Measurements from ENCODE around the gene PJA2.
A peak's percentile ranks its signal among the peaks of the same experiment; 100 is the strongest.
"Not testable (repeated sequence)": the region's sequence is repeated elsewhere in the genome, so short reads cannot be mapped to it uniquely, and the experiment has no call there.

The PJA2 gene

GRCh38 chr5:109409844-109410388 lies at the start of gene PJA2:
TSS of gene PJA2 (minus strand) at chr5:109409974. CDS start at chr5:109383433, 26,541 bp downstream.
- DNase-seq (ENCODE audit: low read depth), result peak; percentile 94

- DNase-seq (ENCODE audit: low read depth), result peak; percentile 2
Observed at GRCh38 chr5:109455598-109456096, 45.9 kb upstream of the PJA2 start.

DNA sequence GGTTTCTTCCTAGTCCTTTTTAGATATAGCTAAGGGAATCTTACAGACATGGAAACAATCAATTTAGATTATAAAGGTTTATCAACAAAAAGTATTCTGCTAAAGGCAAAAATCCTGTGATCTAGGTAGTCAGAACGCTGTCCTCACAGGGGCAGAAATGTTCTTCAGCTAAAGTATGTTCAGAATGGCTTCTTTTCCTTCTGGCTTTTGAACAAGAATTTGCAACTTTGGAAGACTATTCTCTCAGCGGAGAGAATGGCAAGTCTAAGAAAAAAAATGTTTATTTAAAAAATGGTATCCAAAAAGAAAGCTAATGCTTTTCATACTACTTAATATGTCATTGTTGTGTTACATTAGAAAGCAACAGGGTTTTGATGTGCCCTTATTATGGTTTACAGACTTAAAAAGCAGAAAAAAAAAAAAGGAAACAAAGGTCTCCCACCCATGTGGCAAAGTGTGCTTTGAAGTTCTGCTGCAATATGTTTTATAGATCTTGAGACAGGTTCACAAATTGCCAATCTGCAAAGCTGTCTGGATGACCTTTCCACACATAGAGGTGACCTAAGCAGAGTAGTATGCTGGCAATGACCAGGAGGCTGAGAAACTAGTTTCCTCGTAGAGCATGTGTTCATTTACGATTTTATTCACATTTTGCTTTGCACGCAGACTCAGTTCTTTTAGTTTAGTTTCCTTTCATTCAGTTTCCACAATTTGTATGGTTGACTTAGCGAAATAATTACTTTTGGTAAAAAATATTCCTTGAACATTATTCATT lies 45.1 kb upstream of the PJA2 start:
- DNase-seq (ENCODE audit: low read depth), result no peak

DNA sequence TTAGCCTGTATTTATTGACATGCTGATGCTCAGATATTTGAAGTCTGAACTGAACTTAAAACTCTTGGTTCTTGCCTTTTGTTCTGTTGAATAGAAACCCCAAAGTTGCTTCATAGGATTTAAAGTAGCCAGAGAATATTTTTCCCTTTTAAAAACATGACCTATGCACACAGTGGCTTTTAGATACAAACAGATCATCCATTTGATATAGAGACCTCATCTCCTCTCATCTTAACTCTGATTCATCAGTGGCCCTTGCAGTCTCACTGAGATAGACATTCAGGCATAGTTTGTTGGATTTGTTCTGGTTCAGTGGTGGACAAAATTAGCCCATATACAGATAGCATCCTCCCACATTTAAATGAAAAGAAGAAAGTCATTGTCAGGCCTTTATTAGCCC lies 43.5 kb upstream of the PJA2 start:
- no peak for DNase-seq (ENCODE audit: low read depth)

DNA sequence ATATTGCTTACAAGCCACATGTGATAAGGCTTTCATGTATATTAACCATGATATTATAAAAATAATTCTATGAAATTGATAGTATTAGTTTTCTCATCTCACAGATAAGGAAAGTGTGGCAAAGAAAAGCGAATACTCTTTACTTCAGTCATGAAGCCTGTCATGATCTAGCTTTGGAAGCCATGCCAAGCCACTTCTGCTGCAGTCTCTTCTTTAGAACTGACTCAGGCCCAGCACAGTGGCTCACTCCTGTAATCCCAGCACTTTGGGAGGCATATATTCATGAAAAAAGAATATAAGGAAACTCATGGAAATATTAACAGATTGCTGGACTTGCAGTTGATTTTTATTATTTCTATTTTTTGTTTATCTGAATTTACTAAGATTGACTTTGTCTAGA lies 42.9 kb upstream of the PJA2 start:
- DNase-seq (ENCODE audit: low read depth), result no peak

DNA sequence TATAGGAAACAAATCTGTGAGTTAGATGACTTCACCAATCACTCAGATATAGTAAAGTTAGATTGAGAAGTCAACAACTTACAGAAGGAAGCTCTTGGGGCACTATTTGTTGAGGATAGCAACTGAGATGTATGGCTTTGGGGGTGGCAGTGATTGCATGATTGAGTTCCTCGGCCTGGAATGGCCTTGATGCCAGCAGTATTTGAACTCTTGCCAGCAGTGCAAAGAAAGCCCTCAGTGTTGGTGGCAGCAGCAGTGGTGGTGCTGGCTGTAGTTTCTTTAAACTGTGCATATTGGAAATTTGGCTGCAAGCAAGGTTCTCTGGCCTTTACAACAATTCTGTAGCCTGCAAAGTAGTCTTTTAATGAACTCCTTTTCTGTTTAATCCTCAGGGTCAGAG lies 41.4 kb upstream of the PJA2 start:
- DNase-seq (ENCODE audit: low read depth), result no peak

- DNase-seq (ENCODE audit: low read depth), result no peak
Observed at GRCh38 chr5:109450129-109450877, 40.5 kb upstream of the PJA2 start.

- no peak for DNase-seq (ENCODE audit: low read depth)
Observed at GRCh38 chr5:109448838-109449237, 39.1 kb upstream of the PJA2 start.

- DNase-seq (ENCODE audit: low read depth), result no peak
Observed at GRCh38 chr5:109439590-109439989, 29.8 kb upstream of the PJA2 start.

DNA sequence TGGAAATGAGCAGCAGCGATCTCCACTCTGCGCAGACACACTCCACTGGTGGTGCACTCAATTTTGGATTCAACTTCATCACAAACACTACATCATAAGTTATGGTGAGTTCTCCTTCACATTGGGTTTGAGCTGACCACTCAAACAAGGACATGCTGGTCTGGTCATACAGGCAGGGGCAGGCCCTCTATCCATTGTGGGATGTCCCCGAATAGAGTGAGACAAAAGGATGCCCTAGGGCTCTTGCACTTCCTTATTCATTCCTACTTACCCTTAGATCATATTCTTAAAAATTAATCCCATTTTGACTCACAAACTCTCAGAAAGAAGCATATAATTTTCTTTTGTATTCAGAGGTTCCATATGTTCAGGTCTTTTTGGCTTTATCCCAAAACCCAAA lies 16.3 kb upstream of the PJA2 start:
- DNase-seq (ENCODE audit: low read depth), result no peak

DNA sequence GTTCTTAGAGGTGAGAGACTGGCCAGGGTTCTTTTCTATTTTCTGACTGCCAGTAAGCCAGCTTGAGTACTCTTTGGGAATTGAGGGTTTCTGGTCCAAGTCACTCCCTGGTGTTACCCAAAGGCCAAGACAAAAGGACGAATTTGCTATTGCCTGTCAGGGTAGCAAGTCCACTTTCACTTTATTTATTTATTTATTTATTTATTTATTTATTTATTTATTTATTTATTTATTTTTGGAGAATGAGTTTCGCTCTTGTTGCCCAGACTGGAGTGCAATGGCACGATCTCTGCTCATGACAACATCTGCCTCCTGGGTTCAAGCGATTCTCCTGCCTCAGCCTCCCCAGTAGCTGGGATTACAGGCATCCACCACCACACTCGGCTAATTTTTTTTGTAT lies 15.7 kb upstream of the PJA2 start:
- not testable (repeated sequence) for DNase-seq (ENCODE audit: low read depth)

DNA sequence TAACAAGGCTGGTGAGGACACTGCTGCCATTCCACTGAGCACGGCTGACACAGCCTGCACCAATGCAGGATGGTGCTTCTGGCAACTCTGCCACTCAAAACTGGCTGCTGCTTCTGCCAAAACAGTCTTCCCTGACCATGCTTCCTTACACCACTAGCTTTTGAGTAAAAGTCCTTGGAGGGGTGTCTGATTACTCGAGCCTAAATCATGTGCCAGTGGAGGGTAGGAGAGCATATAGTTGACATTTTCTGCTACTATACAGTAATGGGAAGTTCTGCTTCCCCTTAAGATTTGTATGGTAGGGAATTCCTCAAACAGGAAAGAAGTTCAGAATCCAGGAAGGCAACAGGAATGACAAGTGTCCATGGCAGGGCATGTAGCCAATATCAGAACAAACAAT lies 12.2 kb upstream of the PJA2 start:
- no peak for DNase-seq (ENCODE audit: low read depth)

DNA sequence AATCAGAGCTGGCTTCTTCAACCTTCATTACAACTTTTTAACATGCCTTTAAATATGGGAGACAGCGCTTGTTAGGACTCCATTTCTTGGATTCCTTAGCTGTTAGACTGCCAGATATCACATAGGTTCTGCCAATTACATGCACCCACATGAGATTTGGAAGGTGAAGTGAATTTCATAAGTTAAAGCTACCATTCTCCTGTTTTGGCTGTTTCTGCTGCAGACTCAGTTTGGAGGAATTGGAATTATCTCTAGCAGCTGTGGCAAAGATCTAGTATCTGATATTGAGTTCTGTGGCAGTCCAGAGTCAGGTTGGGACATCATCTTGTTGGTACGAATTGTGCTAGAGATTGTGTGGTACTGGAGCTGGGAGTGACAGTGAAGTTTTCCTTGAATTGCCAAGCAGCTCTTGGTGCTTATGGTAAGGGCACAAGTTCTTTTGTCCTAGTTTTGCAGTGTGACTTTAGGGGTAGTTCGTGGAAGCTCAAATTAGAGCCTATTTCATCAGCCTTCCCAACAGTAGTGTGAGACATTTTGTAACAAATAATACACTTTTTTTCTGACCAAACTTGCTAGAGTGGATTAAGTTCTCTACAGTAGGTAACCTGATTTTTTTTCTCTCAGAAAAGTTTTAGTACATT lies 9.1 kb upstream of the PJA2 start:
- no peak for DNase-seq (ENCODE audit: low read depth)

- DNase-seq (ENCODE audit: low read depth), result no peak
Observed at GRCh38 chr5:109416882-109417281, 7.1 kb upstream of the PJA2 start.

DNA sequence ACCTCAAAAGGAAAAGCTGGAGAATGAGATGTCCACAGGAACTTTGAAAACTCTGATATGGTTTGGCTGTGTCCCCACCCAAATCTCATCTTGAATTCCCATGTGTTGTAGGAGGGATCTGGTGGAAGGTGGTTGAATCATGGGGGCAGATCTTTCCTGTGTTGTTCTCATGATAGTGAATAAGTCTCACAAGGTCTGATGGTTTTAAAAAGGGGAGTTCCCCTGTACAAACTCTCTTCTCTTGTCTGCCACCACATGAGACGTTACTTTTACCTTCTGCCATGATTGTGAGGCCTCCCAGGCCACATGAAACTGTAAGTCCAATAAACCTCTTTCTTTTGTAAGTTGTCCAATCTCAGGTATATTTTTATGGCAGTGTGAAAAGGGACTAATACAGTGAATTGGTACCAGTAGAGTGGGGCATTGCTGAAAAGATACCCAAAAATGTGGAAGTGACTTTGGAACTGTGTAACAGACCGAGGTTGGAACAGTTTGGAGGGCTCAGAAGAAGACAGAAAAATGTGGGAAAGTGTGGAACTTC lies 4.2 kb upstream of the PJA2 start:
- DNase-seq (ENCODE audit: low read depth), result not testable (repeated sequence)

DNA sequence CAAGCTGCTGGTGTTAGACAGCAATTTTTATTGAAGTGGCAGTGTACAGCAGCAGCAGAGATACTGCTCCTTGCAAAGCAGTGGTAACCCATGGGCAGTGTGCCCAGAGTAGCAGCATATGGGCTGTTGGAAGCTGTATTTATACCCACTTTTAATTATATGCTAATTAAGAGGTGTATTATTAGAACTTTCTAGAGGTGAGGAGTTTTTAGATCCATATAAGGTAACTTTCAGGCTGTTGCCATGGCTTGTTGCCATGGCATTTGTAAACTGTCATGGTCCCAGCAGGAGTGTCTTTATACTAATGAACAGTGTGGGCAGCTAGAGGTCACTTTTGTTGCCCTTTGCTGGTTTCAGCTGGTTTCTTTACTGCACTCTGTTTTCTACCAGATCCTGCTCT lies 3.7 kb upstream of the PJA2 start:
- DNase-seq (ENCODE audit: low read depth), result no peak

GRCh38 chr5:109412981-109413402 lies 3.2 kb upstream of the PJA2 start:
- DNase-seq (ENCODE audit: low read depth), result no peak

DNA sequence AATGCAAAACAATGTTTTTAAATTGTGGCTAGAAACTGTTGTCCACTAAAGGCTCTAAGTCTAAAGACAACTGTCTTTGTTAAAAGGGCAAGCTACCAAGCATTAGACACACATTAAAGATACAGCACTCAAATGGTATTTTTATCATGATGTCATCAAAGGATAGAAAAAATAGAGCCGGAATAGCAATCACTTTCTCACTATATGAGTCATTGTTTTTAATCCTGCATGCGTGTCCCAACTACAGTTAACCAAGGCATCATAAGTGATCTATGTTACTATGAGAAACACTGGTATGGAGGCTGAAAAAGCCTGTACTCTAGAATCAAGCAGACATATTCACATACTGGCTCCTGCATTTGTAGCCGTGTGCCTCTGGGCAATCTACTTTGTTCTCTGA lies 1.9 kb upstream of the PJA2 start:
- DNase-seq (ENCODE audit: low read depth), result no peak

- no peak for DNase-seq (ENCODE audit: low read depth)
Observed at GRCh38 chr5:109411149-109411514, 1.4 kb upstream of the PJA2 start.

- DNase-seq (ENCODE audit: low read depth), result no peak
Observed at GRCh38 chr5:109410389-109411148, 795 bp upstream of the PJA2 start.

- DNase-seq (ENCODE audit: low read depth), result peak; percentile 72
Observed at GRCh38 chr5:109408991-109409843, 557 bp downstream of the PJA2 start.
